ENCODE results near the gene NRG2.

- TF ChIP-seq CSDC2 (CRISPR knock-in tag; IDR thresholded peaks at IDR 0.05) (no peak), PATZ1 (CRISPR knock-in tag; IDR thresholded peaks at IDR 0.05; ENCODE audit: borderline replicate concordance) (no peak), ISL1 (CRISPR knock-in tag; IDR thresholded peaks at IDR 0.05) (no peak), TCF4 (CRISPR knock-in tag; IDR thresholded peaks at IDR 0.05; ENCODE audit: borderline replicate concordance) (no peak), ARNTL (CRISPR knock-in tag; IDR thresholded peaks at IDR 0.05; ENCODE audit: borderline replicate concordance, low read depth) (no peak), ZFP3 (CRISPR knock-in tag; IDR thresholded peaks at IDR 0.05) (no peak)
Measured at GRCh38 chr5:139847790-139848507, 195.2 kb downstream of the NRG2 start.
